AG09309 (cell line): Measurements from ENCODE around the gene CALY.

Source experiments
- DNase-seq: peaks from one replicate; pipeline ENCODE4 v3.0.0-alpha.2; 2010; ENCODE audit warnings: low read depth
- H3K4me3 ChIP-seq: 2 replicates; pipeline ENCODE4 v1.5.1; 2011; ENCODE audit warnings: mild to moderate bottlenecking, low read depth, low read length, moderate library complexity; ENCODE audit not compliant: control insufficient read depth
- TF ChIP-seq, protein P1 (sequence below): IDR thresholded peaks from 2 replicates; pipeline ENCODE4 v1.5.1; 2011; ENCODE audit warnings: mild to moderate bottlenecking, low read depth, low read length, inconsistent platforms; ENCODE audit not compliant: insufficient read depth, control insufficient read depth; ENCODE audit errors: missing control alignments

CALY gene

DNA sequence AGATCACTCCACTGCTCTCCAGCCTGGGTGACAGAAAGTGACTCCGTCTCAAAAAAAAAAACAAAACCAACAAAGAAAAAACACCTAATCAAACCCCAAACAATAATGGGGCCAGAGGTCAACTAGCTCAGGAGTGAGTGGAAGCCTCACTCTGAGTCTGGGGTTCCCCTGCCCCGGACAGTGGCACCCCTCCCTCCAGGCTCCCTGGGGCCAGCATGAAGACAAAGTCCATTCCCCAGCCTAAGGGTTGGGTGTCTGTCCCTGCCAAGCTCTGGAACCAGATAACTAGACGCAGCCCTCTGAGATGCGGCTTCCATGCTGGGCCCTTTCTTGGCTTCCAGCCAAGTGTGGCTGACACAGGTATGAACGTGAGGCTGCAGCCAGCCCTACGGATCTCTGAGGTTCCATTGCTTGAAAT is 22.9 kb upstream of the CALY start:
- TF ChIP-seq, protein P1, sequence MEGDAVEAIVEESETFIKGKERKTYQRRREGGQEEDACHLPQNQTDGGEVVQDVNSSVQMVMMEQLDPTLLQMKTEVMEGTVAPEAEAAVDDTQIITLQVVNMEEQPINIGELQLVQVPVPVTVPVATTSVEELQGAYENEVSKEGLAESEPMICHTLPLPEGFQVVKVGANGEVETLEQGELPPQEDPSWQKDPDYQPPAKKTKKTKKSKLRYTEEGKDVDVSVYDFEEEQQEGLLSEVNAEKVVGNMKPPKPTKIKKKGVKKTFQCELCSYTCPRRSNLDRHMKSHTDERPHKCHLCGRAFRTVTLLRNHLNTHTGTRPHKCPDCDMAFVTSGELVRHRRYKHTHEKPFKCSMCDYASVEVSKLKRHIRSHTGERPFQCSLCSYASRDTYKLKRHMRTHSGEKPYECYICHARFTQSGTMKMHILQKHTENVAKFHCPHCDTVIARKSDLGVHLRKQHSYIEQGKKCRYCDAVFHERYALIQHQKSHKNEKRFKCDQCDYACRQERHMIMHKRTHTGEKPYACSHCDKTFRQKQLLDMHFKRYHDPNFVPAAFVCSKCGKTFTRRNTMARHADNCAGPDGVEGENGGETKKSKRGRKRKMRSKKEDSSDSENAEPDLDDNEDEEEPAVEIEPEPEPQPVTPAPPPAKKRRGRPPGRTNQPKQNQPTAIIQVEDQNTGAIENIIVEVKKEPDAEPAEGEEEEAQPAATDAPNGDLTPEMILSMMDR = no peak
- H3K4me3 ChIP-seq = no peak overlapping the region
- DNase-seq = no peak

DNA sequence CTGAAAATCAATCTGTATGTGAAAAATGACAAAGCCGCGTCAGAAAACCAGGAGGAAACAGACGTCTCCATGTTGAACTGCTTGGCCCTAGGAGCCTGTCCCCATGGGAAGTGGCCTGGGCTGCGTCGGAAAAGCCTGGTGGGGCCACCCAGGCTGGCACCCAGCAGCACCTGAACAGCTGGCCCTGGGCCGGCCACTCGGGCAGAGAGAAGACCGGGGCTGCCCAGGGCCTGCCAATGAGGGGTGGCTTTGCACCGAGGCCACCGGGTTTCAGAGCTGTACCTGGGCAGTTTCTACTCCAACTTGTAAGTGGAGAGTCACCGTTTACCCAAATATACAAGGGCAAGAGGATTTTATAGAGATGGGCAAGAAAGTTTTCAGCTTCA is 22.2 kb upstream of the CALY start:
- no peak for DNase-seq
- no peak overlapping the region for H3K4me3 ChIP-seq
- TF ChIP-seq, protein P1 = no peak

DNA sequence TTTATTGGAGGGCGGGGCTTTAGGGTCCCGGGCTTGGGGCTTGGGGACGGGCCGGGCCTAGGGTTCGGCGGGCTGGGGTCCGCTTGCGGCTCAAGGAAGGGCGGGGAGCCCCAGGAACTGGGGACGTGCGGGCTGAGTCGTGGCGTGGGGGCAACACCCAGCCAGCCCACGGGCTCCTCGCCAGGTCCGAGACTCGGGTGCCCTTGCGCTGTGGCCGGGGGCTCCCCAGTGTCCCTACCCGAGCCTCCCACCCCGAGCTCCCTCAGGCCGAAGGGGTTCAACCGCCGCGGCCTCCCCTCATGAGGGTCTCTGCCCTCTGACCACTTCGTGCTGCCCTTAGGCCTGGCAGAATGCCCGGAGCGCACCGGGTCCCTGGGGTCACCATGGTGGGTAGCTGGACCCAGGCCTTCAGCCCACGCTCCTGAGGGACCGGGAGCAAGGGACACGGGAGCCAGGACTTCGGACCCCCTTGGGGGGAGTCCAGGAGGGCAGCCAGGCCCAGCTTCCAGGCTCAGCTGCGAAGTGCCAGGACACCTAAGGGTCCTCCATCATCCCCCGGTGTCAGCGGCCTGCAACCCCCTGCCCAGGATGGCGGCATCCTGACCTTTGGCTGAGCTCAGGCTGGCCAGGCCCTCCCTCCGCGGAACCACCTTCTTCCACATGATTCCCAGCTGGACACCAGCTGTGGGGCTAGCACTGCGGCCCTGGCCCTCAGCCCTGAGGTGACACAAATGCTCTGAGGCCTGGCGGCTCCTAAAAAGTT is 21.6 kb upstream of the CALY start:
- no peak overlapping the region for H3K4me3 ChIP-seq
- no peak for DNase-seq
- TF ChIP-seq, protein P1 = no peak

DNA sequence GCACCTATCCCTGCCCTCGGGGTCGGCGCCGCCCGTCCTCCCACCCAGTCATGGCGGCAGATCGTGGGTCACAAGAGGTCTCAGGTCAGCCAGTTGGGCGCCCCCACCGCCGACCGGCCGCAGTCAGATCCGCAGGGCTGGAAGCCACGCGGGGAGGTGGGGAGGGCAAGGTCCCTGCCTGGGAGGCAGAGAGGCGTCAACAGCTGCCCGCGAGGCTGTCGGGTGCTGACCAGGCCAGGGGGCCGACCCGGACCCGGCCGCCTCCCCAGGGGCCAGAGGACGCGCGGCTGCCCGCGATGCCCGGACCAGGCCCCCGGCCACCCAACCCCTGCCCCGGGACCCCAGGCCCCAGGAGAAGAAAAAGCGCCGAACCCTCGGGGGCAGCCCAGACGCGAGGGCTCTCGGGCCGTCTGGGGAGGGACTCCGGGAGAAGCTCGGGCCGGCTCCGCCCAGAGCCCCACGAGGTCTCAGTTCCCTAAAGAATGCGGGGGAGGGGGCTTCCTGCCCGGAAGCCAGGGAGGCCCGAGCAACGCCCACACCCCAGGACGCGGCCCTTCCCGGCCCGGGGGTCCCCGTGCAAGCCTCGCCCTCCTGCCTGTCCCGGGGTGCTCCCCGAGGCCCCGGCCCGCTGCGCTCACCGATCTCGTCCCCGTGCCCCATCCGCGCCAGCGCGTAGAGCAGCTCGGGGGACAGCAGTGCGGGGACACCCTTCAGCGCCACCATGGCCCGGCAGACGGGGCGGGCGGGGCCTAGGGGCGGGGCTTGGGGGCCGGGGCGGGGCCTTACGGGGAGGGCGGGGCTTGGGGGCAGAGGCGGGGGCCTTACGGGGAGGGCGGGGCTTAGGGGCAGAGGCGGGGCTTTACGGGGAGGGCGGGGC is 20.8 kb upstream of the CALY start, which contains the start of gene FUOM:
Gene FUOM (minus strand): TSS at position 735 of the 877 bp plus-strand sequence. CDS start 12 bp downstream, at position 723.
- H3K4me3 ChIP-seq = peak within 1 kb of the TSS; percentile 35
- TF ChIP-seq, protein P1 = no peak
- no peak for DNase-seq

DNA sequence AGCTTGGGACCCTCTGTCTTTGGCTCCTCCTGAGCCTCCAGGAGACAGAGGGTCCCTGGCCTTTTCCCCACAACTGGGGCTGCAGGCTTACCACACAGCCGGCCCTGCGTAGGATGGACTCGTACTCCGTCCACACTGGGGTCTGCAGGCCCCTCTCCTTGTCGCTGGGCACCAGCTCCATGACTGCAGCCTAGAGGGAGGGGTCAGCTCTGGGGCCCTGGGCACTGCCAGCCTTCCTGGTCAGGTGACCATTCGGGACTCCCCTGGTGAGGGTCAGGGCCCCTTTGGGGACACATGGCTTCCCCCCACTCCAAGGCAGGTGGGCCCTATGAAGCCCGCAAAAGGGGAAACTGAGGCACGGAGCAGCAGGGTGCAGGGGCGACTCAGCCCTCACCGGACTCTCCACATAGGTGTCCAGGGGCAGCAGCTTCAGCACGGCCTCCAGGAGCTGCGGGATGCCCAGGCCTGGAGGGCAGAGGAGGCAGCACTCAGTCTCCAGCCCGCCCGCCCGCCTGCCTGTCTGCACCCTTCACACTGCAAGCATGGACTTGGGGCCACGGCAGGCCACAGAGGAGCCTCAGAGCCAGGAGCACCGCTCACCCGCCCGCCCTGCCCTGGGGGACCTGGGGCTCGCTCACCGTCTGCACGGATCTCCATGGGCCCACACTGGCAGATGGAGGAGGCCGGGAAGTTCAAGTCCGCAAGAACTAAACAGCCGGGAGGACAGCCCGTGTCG is 20.0 kb upstream of the CALY start:
- peak overlapping the region; percentile 35 for H3K4me3 ChIP-seq
- TF ChIP-seq, protein P1 = no peak
- no peak for DNase-seq

DNA sequence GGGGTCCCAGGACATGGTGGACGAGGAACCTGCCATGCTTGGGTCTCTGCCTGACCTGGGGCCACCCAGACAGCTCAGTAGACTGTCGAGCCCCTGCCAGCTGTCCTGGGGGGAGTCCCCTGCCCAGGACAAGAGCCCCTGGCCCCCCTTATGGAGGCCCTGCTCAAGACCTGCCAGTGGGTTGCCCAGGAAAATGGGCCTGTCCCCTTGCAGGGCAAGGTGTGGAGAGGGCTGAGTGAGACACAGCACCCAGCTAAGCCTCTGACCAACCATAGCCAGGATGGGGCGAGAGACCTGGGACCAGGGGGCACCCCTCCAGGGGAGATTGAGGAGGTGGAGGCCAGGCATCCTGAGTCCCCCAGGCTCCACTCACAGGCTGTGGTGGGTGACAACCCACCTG is 19.3 kb upstream of the CALY start:
- DNase-seq = no peak
- H3K4me3 ChIP-seq = no peak overlapping the region
- TF ChIP-seq, protein P1 = no peak
